NB4 (cell line): ENCODE measurements around the gene IQCH.

Experiments used
- MYC ChIP-seq: IDR thresholded peaks from 2 replicates; pipeline ENCODE4 v1.6.1; 2011; ENCODE audit warnings: low read depth, low read length
- TF ChIP-seq, protein P1 (sequence below): IDR thresholded peaks from one replicate; pipeline ENCODE4 v1.5.1; 2012; ENCODE audit warnings: low read depth, low read length

DNA sequence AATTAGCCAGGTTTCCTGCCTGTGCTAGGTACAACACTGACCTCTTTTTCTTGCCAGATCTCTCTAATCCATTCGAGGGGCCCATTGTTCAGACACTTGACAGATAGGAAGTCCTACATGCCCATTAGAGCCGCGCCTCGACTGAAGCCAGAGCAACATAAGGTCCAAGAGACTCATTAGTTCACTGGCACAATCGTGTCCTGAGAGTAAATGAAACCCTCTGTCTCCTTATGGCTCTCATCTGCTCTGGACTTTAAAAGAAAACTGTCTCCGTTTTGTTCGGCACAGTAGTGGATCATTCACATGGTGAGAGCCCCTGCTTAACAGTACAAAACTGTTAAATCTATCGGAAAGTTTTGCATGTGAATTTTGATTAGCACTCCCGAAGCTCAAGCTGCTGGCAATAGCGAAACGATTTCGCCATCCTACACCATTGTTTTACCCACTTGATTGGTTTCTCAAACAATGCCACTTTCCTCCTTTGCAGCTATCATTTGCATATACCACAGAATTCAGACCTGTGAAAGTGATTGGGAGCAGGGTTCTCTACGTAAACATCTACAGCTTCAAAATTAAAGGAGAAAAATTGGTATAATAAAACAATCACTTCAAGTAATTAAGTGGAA is 247.4 kb downstream of the IQCH start:
- TF ChIP-seq, protein P1, sequence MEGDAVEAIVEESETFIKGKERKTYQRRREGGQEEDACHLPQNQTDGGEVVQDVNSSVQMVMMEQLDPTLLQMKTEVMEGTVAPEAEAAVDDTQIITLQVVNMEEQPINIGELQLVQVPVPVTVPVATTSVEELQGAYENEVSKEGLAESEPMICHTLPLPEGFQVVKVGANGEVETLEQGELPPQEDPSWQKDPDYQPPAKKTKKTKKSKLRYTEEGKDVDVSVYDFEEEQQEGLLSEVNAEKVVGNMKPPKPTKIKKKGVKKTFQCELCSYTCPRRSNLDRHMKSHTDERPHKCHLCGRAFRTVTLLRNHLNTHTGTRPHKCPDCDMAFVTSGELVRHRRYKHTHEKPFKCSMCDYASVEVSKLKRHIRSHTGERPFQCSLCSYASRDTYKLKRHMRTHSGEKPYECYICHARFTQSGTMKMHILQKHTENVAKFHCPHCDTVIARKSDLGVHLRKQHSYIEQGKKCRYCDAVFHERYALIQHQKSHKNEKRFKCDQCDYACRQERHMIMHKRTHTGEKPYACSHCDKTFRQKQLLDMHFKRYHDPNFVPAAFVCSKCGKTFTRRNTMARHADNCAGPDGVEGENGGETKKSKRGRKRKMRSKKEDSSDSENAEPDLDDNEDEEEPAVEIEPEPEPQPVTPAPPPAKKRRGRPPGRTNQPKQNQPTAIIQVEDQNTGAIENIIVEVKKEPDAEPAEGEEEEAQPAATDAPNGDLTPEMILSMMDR = no peak
- TF ChIP-seq MYC = 0 out of 2 replicates have a peak, but pooled peaks have one; percentile 16
